Mucosa of rectum (tissue), 2 donors: ENCODE data around the gene GGNBP2.

Experiments
- H3K27ac ChIP-seq, 2 donors: one replicate each; pipeline ENCODE4 v1.7.0; 2013; ENCODE audit warnings: inconsistent platforms in 2 of 2, low read depth in 2 of 2, low read length in 2 of 2
- H3K27me3 ChIP-seq, 2 donors: one replicate each; pipeline ENCODE4 v1.7.0; 2013; ENCODE audit warnings: low read length in 2 of 2; ENCODE audit not compliant: control insufficient read depth in 2 of 2, insufficient read depth in 2 of 2
- H3K36me3 ChIP-seq, 2 donors: one replicate each; pipeline ENCODE4 v1.7.0; 2013; ENCODE audit warnings: low read length in 2 of 2; ENCODE audit not compliant: control insufficient read depth in 2 of 2, insufficient read depth in 2 of 2
- H3K4me1 ChIP-seq, 2 donors: one replicate each; pipeline ENCODE4 v1.7.0; 2013; ENCODE audit warnings: low read length in 2 of 2, mild to moderate bottlenecking in 1 of 2; ENCODE audit not compliant: control insufficient read depth in 2 of 2, insufficient read depth in 2 of 2
- H3K4me3 ChIP-seq, 2 donors: one replicate each; pipeline ENCODE4 v1.7.0; 2013; ENCODE audit warnings: low read length in 2 of 2
- H3K9ac ChIP-seq, 2 donors: one replicate each; pipeline ENCODE4 v1.7.0; 2013; ENCODE audit warnings: low read length in 2 of 2, low read depth in 1 of 2, mild to moderate bottlenecking in 1 of 2
- H3K9me3 ChIP-seq, 2 donors: one replicate each; pipeline ENCODE4 v1.7.0; 2013; ENCODE audit warnings: low read length in 2 of 2; ENCODE audit not compliant: control insufficient read depth in 2 of 2
- donor health status: healthy.
- donor health status: Normal muscosa, but diverticular disease.

Gene GGNBP2

DNA sequence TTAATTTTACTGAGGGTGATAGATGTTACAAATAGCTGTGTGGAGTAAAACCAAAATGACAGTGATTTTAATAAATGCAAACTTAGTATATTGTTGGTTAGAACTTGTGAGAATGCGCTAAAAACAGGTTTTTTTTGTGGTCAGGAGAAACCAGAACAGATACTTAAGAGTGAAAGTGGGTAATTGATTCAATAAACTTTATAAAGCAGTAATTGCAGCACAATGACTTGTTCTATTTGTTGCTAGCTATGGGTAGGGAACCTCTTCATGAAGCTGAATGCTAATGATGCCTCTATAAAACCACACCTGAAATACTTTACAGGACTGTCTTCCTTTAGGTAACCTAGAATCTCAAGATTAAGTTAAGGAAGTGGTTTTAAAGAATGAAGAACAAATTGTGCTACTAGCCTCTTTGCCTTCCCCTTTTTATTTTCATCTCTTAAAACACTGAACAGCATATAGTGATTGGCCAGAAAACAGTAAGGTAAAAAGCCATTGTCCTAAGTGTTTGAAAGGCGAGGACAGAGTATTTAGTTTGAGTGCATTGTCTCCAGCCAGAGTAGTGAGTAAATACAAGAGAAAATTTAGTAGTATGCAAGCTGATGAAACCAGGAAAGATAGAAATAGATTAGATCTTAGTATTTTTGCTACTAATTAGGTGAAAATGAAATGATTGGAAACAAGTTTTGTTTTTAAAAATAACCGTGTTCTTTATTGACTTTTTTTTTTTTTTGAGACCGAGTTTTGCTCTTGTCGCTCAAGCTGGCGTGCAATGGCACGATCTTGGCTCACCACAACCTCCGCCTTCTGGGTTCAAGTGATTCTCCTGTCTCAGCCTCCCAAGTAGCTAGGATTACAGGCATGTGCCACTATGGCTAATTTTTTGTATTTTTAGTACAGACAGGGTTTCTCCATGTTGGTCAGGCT is 6.0 kb downstream of the GGNBP2 start:
- no peaks in the 10 kb centered on the region for H3K27me3 ChIP-seq
- no peak overlapping the region for H3K4me3 ChIP-seq
- no peaks in the 10 kb centered on the region for H3K9me3 ChIP-seq
- H3K4me1 ChIP-seq = peaks cover 22 to 32% of the 10 kb centered on the region in 2 donors
- H3K9ac ChIP-seq = no peak overlapping the region
- peaks cover 7% of the 10 kb centered on the region in 2 donors for H3K36me3 ChIP-seq
- H3K27ac ChIP-seq = peak overlapping the region; percentile 2 to 35

DNA sequence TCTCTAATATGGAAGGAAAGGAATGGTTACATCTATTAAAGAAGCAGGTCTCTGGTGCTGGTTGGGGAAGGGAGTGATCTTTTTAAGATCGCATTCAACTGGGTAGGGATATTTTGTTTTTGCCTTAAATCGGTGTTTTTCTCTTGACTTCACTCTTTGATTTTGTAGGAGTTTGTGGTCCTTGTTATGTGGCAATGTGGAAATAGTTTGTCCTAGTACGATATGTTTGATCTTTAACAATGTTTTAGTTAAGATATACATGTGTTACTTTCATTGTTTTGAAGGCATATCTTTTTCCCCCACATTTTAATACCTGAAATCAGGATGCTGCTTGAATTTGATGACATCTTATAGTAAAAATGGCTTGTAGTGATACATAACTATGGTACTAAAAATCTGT is 8.7 kb downstream of the GGNBP2 start:
- Histone ChIP-seq H3K4me3 (no peak overlapping the region), H3K27ac (no peak overlapping the region), H3K4me1 (peaks cover 9 to 11% of the 10 kb centered on the region in 2 donors), H3K36me3 (peaks cover 20 to 25% of the 10 kb centered on the region in 2 donors), H3K27me3 (no peaks in the 10 kb centered on the region), H3K9ac (no peak overlapping the region), H3K9me3 (no peaks in the 10 kb centered on the region)

DNA sequence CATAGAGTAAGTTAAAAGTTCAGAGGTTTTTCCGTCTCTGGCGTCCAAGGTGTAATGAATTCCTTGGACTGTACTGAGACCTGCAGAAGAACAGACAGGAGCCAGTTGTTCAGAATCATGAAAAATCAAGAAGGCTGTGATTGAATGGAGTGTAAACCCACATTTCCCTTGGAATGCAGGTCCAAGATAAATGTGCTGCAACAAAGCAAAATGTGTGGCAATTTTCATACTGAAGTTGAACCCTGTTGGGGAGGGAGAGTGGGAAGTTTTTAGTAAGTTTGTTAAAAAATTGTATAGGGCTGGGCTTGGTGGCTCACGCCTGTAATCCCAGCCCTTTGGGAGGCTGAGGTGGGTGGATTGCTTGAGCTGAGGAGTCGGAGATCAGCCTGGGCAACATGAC is 21.4 kb downstream of the GGNBP2 start:
- no peaks in the 10 kb centered on the region for H3K27me3 ChIP-seq
- no peak overlapping the region for H3K9ac ChIP-seq
- no peak overlapping the region for H3K4me3 ChIP-seq
- H3K9me3 ChIP-seq = no peaks in the 10 kb centered on the region
- H3K4me1 ChIP-seq = no peaks in the 10 kb centered on the region
- H3K36me3 ChIP-seq = peaks cover 42 to 60% of the 10 kb centered on the region in 2 donors
- no peak overlapping the region for H3K27ac ChIP-seq

DNA sequence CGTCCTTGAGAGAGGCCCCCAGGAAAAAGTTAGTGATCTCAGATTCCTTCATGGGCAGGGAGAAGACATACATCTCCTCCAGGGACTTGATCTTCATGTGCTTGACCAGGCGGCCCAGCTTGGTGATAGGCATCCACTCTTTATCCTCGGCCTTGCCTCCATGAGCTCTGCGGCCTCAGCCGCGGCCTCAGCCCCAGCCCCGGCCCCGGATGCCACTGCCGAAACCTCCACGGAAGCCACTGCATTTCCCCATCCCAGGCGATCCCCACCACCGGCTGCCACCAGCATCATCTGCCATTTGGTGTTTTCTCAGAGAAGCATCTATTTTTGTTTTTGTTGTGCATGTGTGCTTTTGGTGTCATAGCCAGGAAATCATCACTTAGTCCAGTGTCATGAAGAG is 30.3 kb downstream of the GGNBP2 start:
- no peaks in the 10 kb centered on the region for H3K27me3 ChIP-seq
- peaks cover 48 to 49% of the 10 kb centered on the region in 2 donors for H3K36me3 ChIP-seq
- H3K9me3 ChIP-seq = no peaks in the 10 kb centered on the region
- no peak overlapping the region for H3K9ac ChIP-seq
- no peak overlapping the region for H3K27ac ChIP-seq
- H3K4me1 ChIP-seq = no peaks in the 10 kb centered on the region
- H3K4me3 ChIP-seq = no peak overlapping the region

DNA sequence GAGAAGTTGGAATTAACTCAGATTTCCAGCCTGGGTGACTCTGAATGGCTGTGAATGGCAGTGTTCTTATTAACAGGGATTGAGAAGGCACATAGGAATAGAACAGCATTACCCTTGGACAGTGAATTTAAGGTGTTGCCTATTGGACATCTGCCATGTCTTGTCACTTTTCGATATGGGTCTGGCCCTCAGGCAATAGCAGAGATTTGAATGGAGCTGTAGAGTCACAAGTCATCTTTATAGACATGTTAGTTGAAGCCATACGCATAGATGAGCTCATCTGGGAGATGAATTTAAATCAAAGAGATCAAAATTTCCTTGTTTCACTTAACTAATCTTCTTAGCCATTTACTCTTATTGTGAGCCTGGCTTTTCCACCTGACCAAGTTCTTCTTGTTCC is 32.1 kb downstream of the GGNBP2 start:
- Histone ChIP-seq H3K27me3 (no peaks in the 10 kb centered on the region), H3K27ac (no peak overlapping the region), H3K9me3 (no peaks in the 10 kb centered on the region), H3K4me3 (no peak overlapping the region), H3K36me3 (peaks cover 53 to 55% of the 10 kb centered on the region in 2 donors), H3K9ac (no peak overlapping the region), H3K4me1 (no peaks in the 10 kb centered on the region)

DNA sequence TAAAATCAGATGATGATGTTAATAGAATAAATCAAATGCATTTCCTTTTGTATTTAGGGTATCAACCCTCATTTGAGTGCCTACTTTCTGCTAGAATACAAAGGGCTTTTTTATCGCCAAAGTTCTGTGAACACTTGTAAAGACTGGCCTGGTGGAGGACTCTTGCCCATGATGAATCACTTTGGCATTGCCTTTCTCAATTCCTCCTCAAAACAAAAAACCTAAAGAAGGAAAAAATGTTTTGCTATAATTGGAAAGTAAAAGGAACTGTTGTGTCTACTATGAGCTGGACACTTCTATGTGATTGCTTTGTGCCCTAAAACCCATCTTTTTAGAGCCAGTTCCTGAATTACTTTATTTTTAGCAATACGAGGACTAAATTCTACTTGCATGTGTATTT is 34.0 kb downstream of the GGNBP2 start:
- Histone ChIP-seq H3K27me3 (no peaks in the 10 kb centered on the region), H3K4me3 (no peak overlapping the region), H3K36me3 (peaks cover 53 to 56% of the 10 kb centered on the region in 2 donors), H3K27ac (no peak overlapping the region), H3K9ac (no peak overlapping the region), H3K9me3 (no peaks in the 10 kb centered on the region), H3K4me1 (no peaks in the 10 kb centered on the region)

DNA sequence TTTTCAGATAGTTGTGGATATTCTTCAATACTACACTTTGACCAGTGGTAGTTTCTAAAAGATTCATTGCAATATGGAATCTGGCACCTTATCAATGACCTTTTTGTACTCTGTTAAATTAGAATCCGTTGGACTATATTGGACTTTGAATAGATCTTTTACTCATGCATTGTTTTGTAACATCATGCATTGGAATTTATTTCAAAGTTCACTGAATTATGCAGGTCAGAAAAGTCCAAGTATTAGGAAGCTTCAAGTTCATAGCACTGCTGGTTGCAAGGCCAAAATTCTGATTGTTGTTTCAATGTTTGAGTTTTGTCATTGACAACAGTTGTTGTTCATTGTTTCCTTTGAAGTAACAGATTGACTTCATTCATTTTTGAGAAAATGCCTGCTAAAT is 39.1 kb downstream of the GGNBP2 start:
- no peaks in the 10 kb centered on the region for H3K4me1 ChIP-seq
- H3K27ac ChIP-seq = no peak overlapping the region
- H3K4me3 ChIP-seq = no peak overlapping the region
- peaks cover 65 to 68% of the 10 kb centered on the region in 2 donors for H3K36me3 ChIP-seq
- H3K9me3 ChIP-seq = no peaks in the 10 kb centered on the region
- no peaks in the 10 kb centered on the region for H3K27me3 ChIP-seq
- H3K9ac ChIP-seq = no peak overlapping the region

DNA sequence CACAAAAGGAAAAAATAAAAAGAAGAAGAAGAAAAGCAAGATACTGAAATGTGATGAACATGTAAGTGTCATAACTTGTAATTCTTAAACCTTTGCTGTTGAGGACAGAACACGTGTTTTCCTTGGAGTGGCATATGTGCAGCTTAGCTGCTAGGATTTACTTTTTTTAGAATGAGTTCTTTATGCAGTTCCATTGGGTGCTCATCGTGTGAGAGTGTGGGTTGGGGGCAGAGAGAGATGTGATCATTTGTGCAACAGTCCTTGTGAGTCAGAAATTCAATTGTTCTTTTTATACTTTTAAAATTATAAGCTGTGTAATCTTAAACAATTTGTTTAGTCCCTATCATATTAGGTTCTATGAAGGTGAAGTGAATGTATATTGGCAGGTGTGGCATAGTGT is 41.4 kb downstream of the GGNBP2 start:
- H3K9me3 ChIP-seq = no peaks in the 10 kb centered on the region
- no peak overlapping the region for H3K9ac ChIP-seq
- peaks cover 59 to 68% of the 10 kb centered on the region in 2 donors for H3K36me3 ChIP-seq

DNA sequence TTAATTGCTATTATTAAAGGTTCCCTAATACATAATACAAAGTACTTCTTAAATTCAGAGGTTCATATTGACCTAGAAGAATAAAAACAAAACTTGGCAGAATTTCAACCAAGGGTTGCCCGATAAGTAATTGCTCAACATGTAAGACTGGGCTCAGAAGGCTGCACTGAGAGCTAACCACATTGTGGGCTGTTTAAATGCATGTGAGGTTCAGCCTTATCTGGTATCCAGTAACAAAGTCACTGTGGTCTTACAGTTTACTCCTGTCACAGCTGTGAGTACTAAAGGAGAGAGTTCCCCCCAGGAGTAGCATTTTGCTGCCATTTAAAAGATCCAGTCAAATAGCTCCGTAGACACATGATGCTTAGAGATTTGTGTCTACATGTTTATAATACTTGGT is 45.4 kb downstream of the GGNBP2 start:
- peaks cover 33 to 45% of the 10 kb centered on the region in 2 donors for H3K36me3 ChIP-seq
- no peak overlapping the region for H3K27ac ChIP-seq
- H3K4me3 ChIP-seq = no peak overlapping the region
- H3K9ac ChIP-seq = no peak overlapping the region
- H3K27me3 ChIP-seq = no peaks in the 10 kb centered on the region
- no peaks in the 10 kb centered on the region for H3K9me3 ChIP-seq
- H3K4me1 ChIP-seq = peaks cover 22 to 28% of the 10 kb centered on the region in 2 donors

More for the DNA sequence above, 41.4 kb downstream of the GGNBP2 start:
- Histone ChIP-seq H3K4me1 (peaks cover under 1 to 2% of the 10 kb centered on the region in 2 donors), H3K4me3 (no peak overlapping the region), H3K27me3 (no peaks in the 10 kb centered on the region), H3K27ac (no peak overlapping the region)

DNA sequence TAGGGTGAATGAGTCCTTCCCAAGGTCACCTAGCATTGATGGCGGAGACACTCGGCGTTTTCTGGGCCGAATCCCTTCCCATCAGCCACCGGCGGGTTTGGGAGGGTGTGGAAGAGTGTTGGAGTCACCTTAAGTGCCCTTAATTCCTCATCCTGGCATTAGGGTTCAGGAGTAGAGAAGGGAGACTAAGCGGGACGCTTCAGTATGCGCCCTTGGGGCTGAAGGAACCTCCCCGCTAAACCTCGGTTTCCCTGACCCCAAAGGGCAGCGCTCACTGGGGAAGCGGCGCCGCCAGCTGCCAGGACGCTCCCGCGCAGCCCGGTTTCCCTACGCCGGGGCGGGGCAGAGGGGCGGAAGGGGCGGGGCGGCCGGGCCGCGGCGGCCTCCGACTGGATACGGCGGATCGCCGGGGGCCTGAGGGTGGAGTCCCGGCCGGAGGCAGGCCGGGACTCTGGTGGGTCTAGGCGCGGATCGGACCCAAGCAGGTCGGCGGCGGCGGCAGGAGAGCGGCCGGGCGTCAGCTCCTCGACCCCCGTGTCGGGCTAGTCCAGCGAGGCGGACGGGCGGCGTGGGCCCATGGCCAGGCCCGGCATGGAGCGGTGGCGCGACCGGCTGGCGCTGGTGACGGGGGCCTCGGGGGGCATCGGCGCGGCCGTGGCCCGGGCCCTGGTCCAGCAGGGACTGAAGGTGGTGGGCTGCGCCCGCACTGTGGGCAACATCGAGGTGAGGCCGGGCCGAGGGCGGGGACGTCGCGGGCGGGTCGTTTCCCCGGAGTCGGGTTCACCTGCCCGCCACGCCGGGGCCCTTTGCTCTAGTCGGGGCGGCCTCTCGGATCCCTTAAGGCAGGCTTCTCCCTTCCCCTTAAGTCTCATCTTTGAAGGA is 47.0 kb downstream of the GGNBP2 start, which contains the start of gene DHRS11:
DHRS11 (plus strand) TSS at position 446 of the 882 bp plus-strand sequence; CDS start at position 577, 131 bp downstream.
- peak within 1 kb of the TSS; percentile 83 to 90 for H3K9ac ChIP-seq
- H3K9me3 ChIP-seq = no peaks in the 10 kb centered on the region
- peak within 1 kb of the TSS; percentile 90 for H3K27ac ChIP-seq
- H3K36me3 ChIP-seq = peaks cover 25 to 37% of the 10 kb centered on the region in 2 donors
- H3K4me1 ChIP-seq = peaks cover 23 to 39% of the 10 kb centered on the region in 2 donors
- H3K27me3 ChIP-seq = no peaks in the 10 kb centered on the region
- H3K4me3 ChIP-seq = peak within 1 kb of the TSS; percentile 78 to 84
